HG02610 (cell line): ENCODE results near the gene RIPK4.
"Not testable (repeated sequence)": the region's sequence is repeated elsewhere in the genome, so short reads cannot be mapped to it uniquely, and the experiment has no call there.

Experiments used
- ATAC-seq: cut with Tn5 transposase; IDR thresholded peaks from one replicate; pipeline ENCODE4 v1.9.1; 2021; ENCODE audit warnings: mild to moderate bottlenecking, moderate library complexity; ENCODE audit not compliant: unreplicated experiment

The RIPK4 gene

GRCh38 chr21:41796476-41797080, 29.7 kb upstream of the RIPK4 start:
- no peak for ATAC-seq

- no peak for ATAC-seq
Observed at GRCh38 chr21:41795726-41796125, 28.9 kb upstream of the RIPK4 start.

GRCh38 chr21:41794600-41794999, 27.7 kb upstream of the RIPK4 start:
- ATAC-seq, result no peak

- no peak for ATAC-seq
Observed at GRCh38 chr21:41792711-41793110, 25.9 kb upstream of the RIPK4 start.

GRCh38 chr21:41786509-41786987, 19.7 kb upstream of the RIPK4 start:
- no peak for ATAC-seq

GRCh38 chr21:41785262-41785661, 18.4 kb upstream of the RIPK4 start:
- not testable (repeated sequence) for ATAC-seq

- no peak for ATAC-seq
Observed at GRCh38 chr21:41784456-41785102, 17.7 kb upstream of the RIPK4 start.

- ATAC-seq, result no peak
Observed at GRCh38 chr21:41783476-41784180, 16.8 kb upstream of the RIPK4 start.

GRCh38 chr21:41781050-41781410, 14.2 kb upstream of the RIPK4 start:
- no peak for ATAC-seq

GRCh38 chr21:41780337-41781049, 13.6 kb upstream of the RIPK4 start:
- ATAC-seq, result no peak

- no peak for ATAC-seq
Observed at GRCh38 chr21:41779659-41780058, 12.8 kb upstream of the RIPK4 start.

- ATAC-seq, result no peak
Observed at GRCh38 chr21:41778930-41779600, 12.2 kb upstream of the RIPK4 start.

- ATAC-seq, result no peak
Observed at GRCh38 chr21:41777951-41778815, 11.3 kb upstream of the RIPK4 start.

- ATAC-seq, result no peak
Observed at GRCh38 chr21:41776778-41777177, 9.9 kb upstream of the RIPK4 start.

GRCh38 chr21:41775149-41775472, 8.3 kb upstream of the RIPK4 start:
- no peak for ATAC-seq

- no peak for ATAC-seq
Observed at GRCh38 chr21:41774467-41775148, 7.8 kb upstream of the RIPK4 start.

- ATAC-seq, result no peak
Observed at GRCh38 chr21:41772351-41773080, 5.7 kb upstream of the RIPK4 start.

GRCh38 chr21:41771625-41771945, 4.7 kb upstream of the RIPK4 start:
- no peak for ATAC-seq
